Measurements from ENCODE around the gene CNTNAP5. TPM values are rescaled to one million over a fixed set of nuclear protein-coding genes. Genes with fewer than 3 reads are reported as not detected.

The CNTNAP5 gene
- total and polyA plus RNA-seq, 2 donors (not counting 1 experiment from before 2014, with no cell fraction given), result not detected

DNA sequence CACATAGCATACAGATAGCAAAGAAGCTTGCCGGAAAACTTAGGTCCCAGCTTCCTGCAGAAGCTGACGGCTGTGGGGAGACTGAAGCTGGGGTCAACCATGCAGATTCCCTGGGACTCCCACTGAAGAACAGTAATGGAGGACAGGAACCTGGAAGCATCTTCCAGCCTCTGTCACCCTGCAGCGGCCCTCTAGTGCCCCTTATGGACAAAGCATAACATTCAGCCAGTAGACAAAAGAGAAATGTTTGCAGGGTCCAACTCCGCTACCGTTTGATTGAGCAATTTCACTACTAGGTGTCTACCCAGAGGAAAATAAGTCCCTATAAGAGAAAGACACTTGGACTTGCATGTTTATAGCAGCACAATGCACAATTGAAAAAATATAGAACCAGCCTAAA, 460.6 kb downstream of the CNTNAP5 start:
- intact Hi-C loops (cut with micrococcal nuclease), result no loop called here
- POLR2A ChIA-PET, result no interaction called here

DNA sequence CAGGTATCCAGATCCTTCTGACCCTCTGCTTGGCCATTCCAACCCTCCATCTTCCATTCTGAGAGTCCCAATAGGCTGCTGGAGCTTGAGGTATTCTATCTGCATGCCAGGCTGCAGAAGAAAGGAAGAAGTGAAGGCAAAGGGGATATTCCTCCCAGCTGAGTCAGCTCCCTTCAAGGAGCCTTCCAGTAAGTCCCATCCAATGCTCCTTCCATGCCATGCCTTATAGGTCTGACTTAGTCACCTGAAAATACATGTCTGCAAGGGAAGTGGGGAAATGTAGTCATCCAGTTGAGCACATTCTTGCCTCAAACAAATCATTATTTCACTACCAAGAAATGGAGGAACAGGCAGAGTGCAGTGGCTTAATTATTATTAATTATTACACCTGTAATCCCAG, 464.6 kb downstream of the CNTNAP5 start:
- no peaks in the 10 kb centered on the region for H3K4me1 Mint-ChIP-seq
- no peak overlapping the region for H2AFZ ChIP-seq (ENCODE audit: insufficient read depth, low read depth, low read length, poor library complexity, severe bottlenecking)
- ChIA-PET POLR2A (no interaction called here), CTCF (no interaction called here)
- ATAC-seq (ENCODE audit: low read depth), result no peak
- H3K4me3 ChIP-seq (ENCODE audit: control extremely low read depth in 1 of 5, extremely low read depth in 1 of 5, insufficient read depth in 1 of 5, low read depth in 2 of 5, low read length in 4 of 5), result no peak overlapping the region
- peaks cover 5% of the 10 kb centered on the region for H3K9me3 Mint-ChIP-seq (ENCODE audit: insufficient read depth)
- no peaks in the 10 kb centered on the region for H3K36me3 ChIP-seq (replicated peaks in 1 of 2; ENCODE audit: control extremely low read depth in 1 of 2, control insufficient read depth in 1 of 2, extremely low read depth in 1 of 2, insufficient read depth in 2 of 2, low read length in 1 of 2)
- DNase-seq, result no peak
- H3K79me2 ChIP-seq (ENCODE audit: control insufficient read depth, insufficient read depth, low read length), result no peaks in the 10 kb centered on the region
- H3K9ac ChIP-seq (ENCODE audit: low read length), result no peak overlapping the region
- no peaks in the 10 kb centered on the region for H4K20me1 ChIP-seq (ENCODE audit: control insufficient read depth, insufficient read depth, low read length, poor library complexity, severe bottlenecking)
- intact Hi-C loops (cut with micrococcal nuclease), result no loop called here
- no peak overlapping the region for H3K4me3 Mint-ChIP-seq
- no peak overlapping the region for H3K27ac Mint-ChIP-seq
- no peak overlapping the region for H3K27ac ChIP-seq (ENCODE audit: low read length in 2 of 2)
- no peaks in the 10 kb centered on the region for H3K4me1 ChIP-seq (ENCODE audit: control insufficient read depth in 2 of 2, insufficient read depth in 2 of 2, low read length in 2 of 2)
- no peaks in the 10 kb centered on the region for H3K27me3 ChIP-seq (replicated peaks in 1 of 4; ENCODE audit: control extremely low read depth in 1 of 4, control insufficient read depth in 3 of 4, insufficient read depth in 4 of 4, low read length in 3 of 4)
- no peaks in the 10 kb centered on the region for H3K27me3 Mint-ChIP-seq
- H3K4me2 ChIP-seq (replicated peaks; ENCODE audit: low read depth, low read length, poor library complexity, severe bottlenecking), result no peak overlapping the region
- no peak for TF ChIP-seq EZH2 (IDR thresholded peaks at IDR 0.05; ENCODE audit: borderline replicate concordance, insufficient read depth, low read depth, low read length, poor library complexity, severe bottlenecking)
- TF ChIP-seq, protein P1, sequence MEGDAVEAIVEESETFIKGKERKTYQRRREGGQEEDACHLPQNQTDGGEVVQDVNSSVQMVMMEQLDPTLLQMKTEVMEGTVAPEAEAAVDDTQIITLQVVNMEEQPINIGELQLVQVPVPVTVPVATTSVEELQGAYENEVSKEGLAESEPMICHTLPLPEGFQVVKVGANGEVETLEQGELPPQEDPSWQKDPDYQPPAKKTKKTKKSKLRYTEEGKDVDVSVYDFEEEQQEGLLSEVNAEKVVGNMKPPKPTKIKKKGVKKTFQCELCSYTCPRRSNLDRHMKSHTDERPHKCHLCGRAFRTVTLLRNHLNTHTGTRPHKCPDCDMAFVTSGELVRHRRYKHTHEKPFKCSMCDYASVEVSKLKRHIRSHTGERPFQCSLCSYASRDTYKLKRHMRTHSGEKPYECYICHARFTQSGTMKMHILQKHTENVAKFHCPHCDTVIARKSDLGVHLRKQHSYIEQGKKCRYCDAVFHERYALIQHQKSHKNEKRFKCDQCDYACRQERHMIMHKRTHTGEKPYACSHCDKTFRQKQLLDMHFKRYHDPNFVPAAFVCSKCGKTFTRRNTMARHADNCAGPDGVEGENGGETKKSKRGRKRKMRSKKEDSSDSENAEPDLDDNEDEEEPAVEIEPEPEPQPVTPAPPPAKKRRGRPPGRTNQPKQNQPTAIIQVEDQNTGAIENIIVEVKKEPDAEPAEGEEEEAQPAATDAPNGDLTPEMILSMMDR (IDR thresholded peaks at IDR 0.05), result no peak
- H3K9me3 ChIP-seq (ENCODE audit: control extremely low read depth in 1 of 3, control insufficient read depth in 2 of 3, insufficient read depth in 1 of 3, low read length in 2 of 3), result no peaks in the 10 kb centered on the region

More for the DNA sequence above, 460.6 kb downstream of the CNTNAP5 start:
- H3K4me1 Mint-ChIP-seq, result no peaks in the 10 kb centered on the region
- peaks cover 0 to 3% (median 0%) of the 10 kb centered on the region in 3 donors for H3K9me3 ChIP-seq (ENCODE audit: control extremely low read depth in 1 of 3, control insufficient read depth in 2 of 3, insufficient read depth in 1 of 3, low read length in 2 of 3)
- no peak for TF ChIP-seq EZH2 (IDR thresholded peaks at IDR 0.05; ENCODE audit: borderline replicate concordance, insufficient read depth, low read depth, low read length, poor library complexity, severe bottlenecking)
- TF ChIP-seq, protein P1 (IDR thresholded peaks at IDR 0.05), result no peak
- H3K9me3 Mint-ChIP-seq (ENCODE audit: insufficient read depth), result no peaks in the 10 kb centered on the region
- H3K27me3 Mint-ChIP-seq, result no peaks in the 10 kb centered on the region
- H2AFZ ChIP-seq (ENCODE audit: insufficient read depth, low read depth, low read length, poor library complexity, severe bottlenecking), result no peak overlapping the region
- no peak for ATAC-seq (ENCODE audit: low read depth)
- WGBS (ENCODE audit: insufficient coverage), result 89% methylated on average over 5 of the region's 5 CpGs
- no peaks in the 10 kb centered on the region for H3K79me2 ChIP-seq (ENCODE audit: control insufficient read depth, insufficient read depth, low read length)
- no peak for DNase-seq
- no peaks in the 10 kb centered on the region for H3K36me3 ChIP-seq (replicated peaks in 1 of 2; ENCODE audit: control extremely low read depth in 1 of 2, control insufficient read depth in 1 of 2, extremely low read depth in 1 of 2, insufficient read depth in 2 of 2, low read length in 1 of 2)
- no peak overlapping the region for H3K4me2 ChIP-seq (replicated peaks; ENCODE audit: low read depth, low read length, poor library complexity, severe bottlenecking)
- CTCF ChIA-PET, result no interaction called here
- H4K20me1 ChIP-seq (ENCODE audit: control insufficient read depth, insufficient read depth, low read length, poor library complexity, severe bottlenecking), result no peaks in the 10 kb centered on the region
- no peak overlapping the region for H3K9ac ChIP-seq (ENCODE audit: low read length)
- H3K4me1 ChIP-seq (ENCODE audit: control insufficient read depth in 2 of 2, insufficient read depth in 2 of 2, low read length in 2 of 2), result no peaks in the 10 kb centered on the region
- no peak overlapping the region for H3K27ac ChIP-seq (ENCODE audit: low read length in 2 of 2)
- no peaks in the 10 kb centered on the region for H3K27me3 ChIP-seq (replicated peaks in 1 of 4; ENCODE audit: control extremely low read depth in 1 of 4, control insufficient read depth in 3 of 4, insufficient read depth in 4 of 4, low read length in 3 of 4)
- no peak overlapping the region for H3K4me3 Mint-ChIP-seq
- H3K27ac Mint-ChIP-seq, result no peak overlapping the region
- H3K4me3 ChIP-seq (ENCODE audit: control extremely low read depth in 1 of 5, extremely low read depth in 1 of 5, insufficient read depth in 1 of 5, low read depth in 2 of 5, low read length in 4 of 5), result no peak overlapping the region
